C4-2B (cell line): ENCODE measurements around the gene FAM184A.

Experiments
- ZFX ChIP-seq: fragments of 450-650 bp; IDR thresholded peaks from 2 replicates; pipeline ENCODE4 v1.6.1; 2017
- TF ChIP-seq, protein P1 (sequence below): fragments of 450-650 bp; conservative IDR thresholded peaks from 2 replicates; pipeline ENCODE4 v1.5.1; 2017; ENCODE audit warnings: mild to moderate bottlenecking

DNA sequence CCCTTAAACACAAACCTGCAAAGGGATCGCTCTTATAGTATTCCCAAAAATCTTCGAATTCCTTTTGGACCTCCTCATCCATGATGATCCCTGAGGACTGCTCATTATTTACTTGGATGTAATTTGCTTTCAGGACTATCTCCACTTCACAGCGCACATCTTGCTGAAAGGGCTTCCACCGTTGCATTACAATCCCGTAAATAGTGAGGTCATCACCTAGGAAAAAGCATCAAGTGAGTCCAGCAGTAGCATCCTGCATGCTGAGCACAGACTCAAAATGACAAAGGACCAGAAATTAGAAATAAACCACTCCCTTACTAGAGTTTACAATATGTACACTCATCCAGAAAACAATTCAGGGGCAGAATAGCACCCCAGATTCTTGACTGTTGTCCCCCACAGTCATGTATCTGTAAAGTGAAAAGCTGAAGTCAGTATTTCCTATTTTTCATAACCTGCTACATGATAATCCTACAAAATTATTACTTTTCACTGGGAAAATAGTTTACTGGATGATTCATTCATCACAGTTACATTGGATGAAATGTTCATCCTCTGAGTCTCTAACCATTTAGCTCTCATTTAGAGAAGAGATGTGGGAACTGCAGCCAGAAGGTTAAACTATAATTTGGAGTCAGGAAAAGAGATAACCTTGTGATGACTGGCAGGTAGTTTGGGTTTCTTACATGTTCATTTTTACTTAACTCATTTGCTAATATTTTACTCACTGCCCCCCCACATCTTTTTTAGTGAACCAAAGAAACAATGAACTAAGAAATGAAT is 160.7 kb downstream of the FAM184A start:
- TF ChIP-seq, protein P1, sequence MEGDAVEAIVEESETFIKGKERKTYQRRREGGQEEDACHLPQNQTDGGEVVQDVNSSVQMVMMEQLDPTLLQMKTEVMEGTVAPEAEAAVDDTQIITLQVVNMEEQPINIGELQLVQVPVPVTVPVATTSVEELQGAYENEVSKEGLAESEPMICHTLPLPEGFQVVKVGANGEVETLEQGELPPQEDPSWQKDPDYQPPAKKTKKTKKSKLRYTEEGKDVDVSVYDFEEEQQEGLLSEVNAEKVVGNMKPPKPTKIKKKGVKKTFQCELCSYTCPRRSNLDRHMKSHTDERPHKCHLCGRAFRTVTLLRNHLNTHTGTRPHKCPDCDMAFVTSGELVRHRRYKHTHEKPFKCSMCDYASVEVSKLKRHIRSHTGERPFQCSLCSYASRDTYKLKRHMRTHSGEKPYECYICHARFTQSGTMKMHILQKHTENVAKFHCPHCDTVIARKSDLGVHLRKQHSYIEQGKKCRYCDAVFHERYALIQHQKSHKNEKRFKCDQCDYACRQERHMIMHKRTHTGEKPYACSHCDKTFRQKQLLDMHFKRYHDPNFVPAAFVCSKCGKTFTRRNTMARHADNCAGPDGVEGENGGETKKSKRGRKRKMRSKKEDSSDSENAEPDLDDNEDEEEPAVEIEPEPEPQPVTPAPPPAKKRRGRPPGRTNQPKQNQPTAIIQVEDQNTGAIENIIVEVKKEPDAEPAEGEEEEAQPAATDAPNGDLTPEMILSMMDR = no peak
- no peak for TF ChIP-seq ZFX
